GM12878 (cell line): Measurements from ENCODE around the gene CFAP45. TPM values are rescaled to one million over a fixed set of nuclear protein-coding genes. Genes with fewer than 3 reads are reported as not detected.

Experiments used
- ATAC-seq: fragments of 200-7000 bp; cut with Tn5 transposase; 3 replicates; pipeline ENCODE4 v1.9.1; 2020; ENCODE audit warnings: mild to moderate bottlenecking, moderate library complexity
- BruUV-seq: library from RNA; stranded (reverse); fragments of 400-500 nt; replicated peaks from 2 replicates; lab custom pipeline; 2021; lab: Mats Ljungman, UMichigan
- CTCF ChIA-PET: fragments of 300-600 bp; sonication (Branson Sonifier 250); formaldehyde crosslinking; extraction: SDS; loops from one replicate; lab custom pipeline; 2021; ENCODE audit warnings: inconsistent platforms; lab: Yijun Ruan, JAX
- POLR2A ChIA-PET: fragments of 350-600 bp; formaldehyde crosslinking; extraction: SDS; loops from one replicate; lab custom pipeline; 2021; ENCODE audit warnings: inconsistent platforms; lab: Charles Lee
- RAD21 ChIA-PET: fragments of 300-600 bp; sonication (Branson Sonifier 250); formaldehyde crosslinking; loops from one replicate; lab custom pipeline; 2023; ENCODE audit warnings: antibody characterized with exemption; ENCODE audit not compliant: unreplicated experiment; lab: Charles Lee
- SMC1A ChIA-PET: fragments of 300-600 bp; sonication (Branson Sonifier 250); formaldehyde crosslinking; loops from one replicate; lab custom pipeline; 2023; ENCODE audit not compliant: unreplicated experiment, uncharacterized antibody; lab: Charles Lee
- DNase-seq: peaks from one replicate; pipeline ENCODE4 v3.0.0-alpha.2; 2011; ENCODE audit warnings: low read depth, low spot score
- FAIRE-seq: peaks from 3 replicates; lab custom pipeline; 2011; peaks lifted over from hg19 to GRCh38; lab: Jason Lieb, UNC
- H2AFZ ChIP-seq: 2 replicates; pipeline ENCODE4 v1.6.0; 2011; ENCODE audit warnings: low read depth, low read length, control low read depth; ENCODE audit not compliant: control insufficient read depth
- H3K27ac ChIP-seq: 2 replicates; pipeline ENCODE4 v1.5.1; 2011; ENCODE audit warnings: control low read depth; ENCODE audit not compliant: control insufficient read depth, insufficient read depth
- H3K27me3 ChIP-seq, 2 experiments: replicated peaks in 1 of 2; 2 replicates each; pipeline versions ENCODE4 v1.6.0 to v1.6.1; 2011; ENCODE audit warnings: low read length in 1 of 2; ENCODE audit not compliant: control insufficient read depth in 2 of 2, insufficient read depth in 2 of 2
- H3K36me3 ChIP-seq, 2 experiments: 2 replicates each; pipeline ENCODE4 v1.5.1; 2011; ENCODE audit warnings: low read length in 1 of 2; ENCODE audit not compliant: control insufficient read depth in 2 of 2, insufficient read depth in 2 of 2
- H3K4me1 ChIP-seq: 2 replicates; pipeline ENCODE4 v1.6.1; 2011; ENCODE audit warnings: mild to moderate bottlenecking, low read length, moderate library complexity, mixed read lengths; ENCODE audit not compliant: control insufficient read depth, insufficient read depth
- H3K4me2 ChIP-seq: 2 replicates; pipeline ENCODE4 v1.6.0; 2011; ENCODE audit warnings: control low read depth; ENCODE audit not compliant: control insufficient read depth, insufficient read depth
- H3K4me3 ChIP-seq: fragments of 200-600 bp; sonication (generic); 2 replicates; pipeline ENCODE4 v1.5.1; 2016
- H3K79me2 ChIP-seq: 2 replicates; pipeline ENCODE4 v1.6.0; 2011; ENCODE audit warnings: low read length; ENCODE audit not compliant: control insufficient read depth, insufficient read depth
- H3K9ac ChIP-seq: 2 replicates; pipeline ENCODE4 v1.8.0; 2011; ENCODE audit warnings: low read length, control low read depth, mixed read lengths; ENCODE audit not compliant: control insufficient read depth, insufficient read depth
- H3K9me3 ChIP-seq: replicated peaks from 3 replicates; pipeline ENCODE4 v1.5.1; 2011; ENCODE audit warnings: mild to moderate bottlenecking, low read length; ENCODE audit not compliant: control insufficient read depth, insufficient read depth
- H4K20me1 ChIP-seq: 2 replicates; pipeline ENCODE4 v1.6.0; 2011; ENCODE audit not compliant: control insufficient read depth, insufficient read depth
- BCL3 ChIP-seq: IDR thresholded peaks from 2 replicates; pipeline ENCODE4 v1.6.1; 2011; ENCODE audit warnings: borderline replicate concordance, low read depth, mild to moderate bottlenecking, moderate library complexity, low read length; ENCODE audit not compliant: insufficient read depth, poor library complexity, severe bottlenecking
- CEBPZ ChIP-seq: fragments of 150-350 bp; IDR thresholded peaks from 2 replicates; pipeline ENCODE4 v1.6.1; 2016; ENCODE audit warnings: low read depth, low read length
- ETV6 ChIP-seq, 2 experiments: fragments of 450-650 bp in 1 of 2; IDR thresholded peaks in 1 of 2; conservative IDR thresholded peaks in 1 of 2; 2 replicates each; pipeline ENCODE4 v1.6.1; 2014; ENCODE audit warnings: antibody characterized with exemption in 1 of 2, borderline replicate concordance in 1 of 2, low read depth in 1 of 2, mild to moderate bottlenecking in 1 of 2, moderate library complexity in 1 of 2
- MTA2 ChIP-seq: fragments of 450-650 bp; IDR thresholded peaks from 2 replicates; pipeline ENCODE4 v1.6.1; 2016; ENCODE audit warnings: low read depth, mild to moderate bottlenecking, moderate library complexity
- MXI1 ChIP-seq: fragments of 150-350 bp; IDR thresholded peaks from 2 replicates; pipeline ENCODE4 v1.6.1; 2011; ENCODE audit warnings: low read depth, mild to moderate bottlenecking, inconsistent platforms, low read length, improper control_type of control experiment
- NR2F1 ChIP-seq: fragments of 450-650 bp; conservative IDR thresholded peaks from 2 replicates; pipeline ENCODE4 v1.6.1; 2017; ENCODE audit warnings: mild to moderate bottlenecking
- POU2F2 ChIP-seq: IDR thresholded peaks from 3 replicates; pipeline ENCODE4 v1.6.1; 2011; ENCODE audit warnings: low read depth, mild to moderate bottlenecking, low read length, borderline replicate concordance
- RB1 ChIP-seq: fragments of 450-650 bp; formaldehyde crosslinking; IDR thresholded peaks from 2 replicates; pipeline ENCODE4 v1.6.1; 2017; ENCODE audit warnings: mild to moderate bottlenecking, borderline replicate concordance
- RUNX3 ChIP-seq: IDR thresholded peaks from 2 replicates; pipeline ENCODE4 v1.6.1; 2012; ENCODE audit warnings: low read length, inconsistent platforms
- SPI1 ChIP-seq: IDR thresholded peaks from 2 replicates; pipeline ENCODE4 v1.6.1; 2011; ENCODE audit warnings: low read depth, mild to moderate bottlenecking, low read length, moderate library complexity, borderline replicate concordance; ENCODE audit not compliant: insufficient read depth
- WGBS: methylation state at CpG from one replicate; pipeline ENCODE4 v1.1.6; 2016; ENCODE audit warnings: low lambda C conversion rate; ENCODE audit not compliant: insufficient replicate concordance, insufficient coverage; ENCODE audit errors: missing lambda C conversion rate; 5-methylcytosine and 5-hydroxymethylcytosine counted together
- in situ Hi-C: fragments of 300-500 bp; cut with MboI; formaldehyde crosslinking; loops from 9 replicates; pipeline ENCODE4 v1.14.3; 2018; ENCODE audit warnings: mixed read lengths
- intact Hi-C: fragments of 100-400 bp; cut with micrococcal nuclease; formaldehyde crosslinking; loops from one replicate; pipeline ENCODE4 v1.14.2; 2022; ENCODE audit not compliant: unreplicated experiment
- polyA plus RNA-seq, 11 experiments: library from polyadenylated mRNA; depleted of rRNA in 4 of 11; unstranded in 6 of 11; stranded (reverse) in 5 of 11; fragments of >200 nt; fragmentation: Nextera tagmentation in 4 of 11; fragmentation: Illumina TruSeq in 1 of 11; extraction: Ambion mirVana in 4 of 11; extraction: Trizol in 1 of 11; gene quantifications; 1 replicate in 1 of 11; 2 replicates in 10 of 11; pipeline versions ENCODE4 v1.2.1 to v1.2.3, GENCODE V29; 2011 to 2016; ENCODE audit warnings: inconsistent platforms in 2 of 11, missing spikeins in 2 of 11, low read depth in 1 of 11
- total RNA-seq, 4 experiments: library from RNA; depleted of rRNA in 3 of 4; stranded (reverse); fragments of >200 nt in 3 of 4; fragmentation: Illumina TruSeq in 1 of 4; extraction: Trizol in 1 of 4; gene quantifications; 2 replicates each; pipeline versions ENCODE4 v1.2.1 to v1.2.3, GENCODE V29; 2013 to 2021

The CFAP45 gene
- total and polyA plus RNA-seq, 10 of the 15 experiments (the other 5 are each of a cell fraction or from before 2014, with no cell fraction given): 0.43 to 0.91 (median 0.67) TPM

DNA sequence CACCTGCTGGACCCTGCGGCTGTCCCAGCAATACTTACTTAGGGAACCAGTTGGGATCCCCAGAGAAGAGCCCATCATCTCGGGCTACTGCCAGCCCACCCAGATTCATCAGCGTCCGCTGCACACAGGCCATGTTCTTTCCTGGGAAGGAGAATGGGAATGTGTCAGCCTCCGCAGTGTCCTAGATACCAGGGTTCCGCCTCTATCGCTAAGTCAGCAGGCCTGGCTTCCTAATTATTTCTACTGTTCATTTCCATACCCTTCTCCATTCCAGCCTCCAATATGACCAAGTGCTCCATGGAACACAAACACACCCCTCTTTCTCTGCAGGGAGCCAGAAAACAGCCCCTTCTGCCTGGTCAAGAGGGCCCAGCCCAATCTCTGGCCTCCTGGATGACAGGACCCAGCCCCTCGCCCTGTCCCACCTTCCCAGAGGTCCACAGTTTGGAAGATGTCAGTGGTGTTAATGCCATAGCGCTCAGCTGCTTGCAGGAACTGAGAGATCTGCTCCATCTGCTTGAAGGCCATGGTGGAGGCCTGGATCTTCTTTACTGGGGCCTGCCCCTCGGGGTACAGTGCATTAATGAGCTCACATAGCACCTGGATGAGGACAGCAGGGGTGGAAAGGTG is 19.4 kb upstream of the CFAP45 start (continued):
- TF ChIP-seq CEBPZ: no peak

DNA sequence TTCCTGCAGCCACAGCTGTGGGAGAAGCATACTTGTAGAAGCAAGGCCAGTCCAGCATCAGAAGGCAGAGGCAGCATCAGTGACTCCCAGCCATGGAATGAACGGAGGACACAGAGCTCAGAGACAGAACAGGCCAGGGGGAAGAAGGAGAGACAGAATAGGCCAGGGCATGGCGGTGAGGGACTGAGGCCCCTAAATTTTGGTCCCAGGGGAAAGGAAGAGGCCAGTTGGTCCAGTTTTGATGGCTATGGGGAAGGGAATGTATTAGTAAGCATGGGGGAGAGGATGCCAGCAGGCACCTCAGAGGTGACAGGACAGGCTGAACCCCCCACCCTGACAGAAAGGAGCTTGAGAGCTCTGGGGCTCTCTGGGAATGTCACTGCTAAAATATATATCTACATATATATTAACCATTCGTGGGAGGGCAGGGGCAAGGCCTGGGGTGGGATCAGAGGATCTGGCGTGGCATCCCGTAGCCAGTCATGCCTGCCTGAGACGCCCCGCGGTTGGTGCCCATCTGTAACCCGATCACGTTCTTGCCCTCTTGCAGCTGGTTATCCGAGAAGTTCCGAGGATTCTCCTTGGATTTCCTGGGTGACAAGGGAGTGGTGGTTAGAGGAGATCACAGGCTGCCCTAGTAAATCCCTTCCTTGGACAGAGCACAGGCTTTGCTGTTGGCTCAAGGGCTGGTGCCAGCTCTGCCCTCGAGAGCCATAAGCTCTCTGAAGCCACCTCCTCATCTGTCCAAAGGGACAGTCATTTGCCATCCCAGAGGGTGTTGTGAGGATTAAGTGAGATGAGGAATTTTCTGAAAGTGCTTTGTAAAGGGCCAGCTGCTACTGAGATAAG is 18.6 kb upstream of the CFAP45 start:
- no peak overlapping the region for H3K27ac ChIP-seq
- POLR2A ChIA-PET: no interaction called here
- TF ChIP-seq ETV6 (conservative IDR thresholded peaks at IDR 0.05 in 1 of 2, IDR thresholded peaks at IDR 0.05 in 1 of 2; ENCODE audit: borderline replicate concordance in 1 of 2, low read depth in 1 of 2): no peak
- no peak for TF ChIP-seq RB1
- TF ChIP-seq BCL3: no peak
- TF ChIP-seq RUNX3: no peak
- no peak for TF ChIP-seq POU2F2
- TF ChIP-seq MTA2: no peak
- no peak for TF ChIP-seq MXI1
- TF ChIP-seq SPI1: no peak
- TF ChIP-seq NR2F1: no peak

More for the DNA sequence above, 18.6 kb upstream of the CFAP45 start:
- SMC1A ChIA-PET: interaction anchor here (0.8 kb wide), 1 partner anchor 25 kb away, joined by 3 read pairs; no protein-coding TSS in a partner anchor
- no peak for FAIRE-seq
- intact Hi-C loops (no loop called here), in situ Hi-C loops (no loop called here)
- Histone ChIP-seq H3K9ac (no peak overlapping the region), H3K36me3 (peaks cover 8 to 28% of the 10 kb centered on the region in 2 experiments; a peak in 3 of 4 replicates), H3K4me1 (peaks cover 24% of the 10 kb centered on the region), H3K9me3 (no peaks in the 10 kb centered on the region), H3K4me2 (no peak overlapping the region), H2AFZ (no peak overlapping the region), H3K27me3 (no peaks in the 10 kb centered on the region), H3K4me3 (no peak overlapping the region), H4K20me1 (no peaks in the 10 kb centered on the region), H3K79me2 (peaks cover 42% of the 10 kb centered on the region)
- BruUV-seq: TSS peak; percentile 3
- CTCF ChIA-PET: interaction anchor here (1.5 kb wide), 1 partner anchor 11 kb away, joined by 3 read pairs; no protein-coding TSS in a partner anchor
- no peak for DNase-seq
- ATAC-seq: no peak
- RAD21 ChIA-PET: no interaction called here
- WGBS: 83% methylated on average over 13 of the region's 13 CpGs
